A549 (cell line): ENCODE data around the gene BEAN1. TPM values are rescaled to one million over a fixed set of nuclear protein-coding genes. Genes with fewer than 3 reads are reported as not detected.

Experiments
- ATAC-seq, 2 experiments: fragments of 200-7000 bp in 1 of 2; fragments of >200 bp in 1 of 2; cut with Nextera tagmentation in 1 of 2; cut with Tn5 transposase in 1 of 2; 3 replicates each; pipeline versions ENCODE4 v1.8.0 to v1.9.1; 2018 to 2020; ENCODE audit warnings: mild to moderate bottlenecking in 1 of 2, moderate library complexity in 1 of 2
- CTCF ChIA-PET: fragments of 300-600 bp; sonication (Branson Sonifier 250); formaldehyde crosslinking; extraction: SDS; loops from one replicate; lab custom pipeline; 2021; ENCODE audit warnings: antibody characterized with exemption, inconsistent platforms; lab: Yijun Ruan, JAX
- POLR2A ChIA-PET: fragments of 350-600 bp; formaldehyde crosslinking; extraction: SDS; loops from one replicate; lab custom pipeline; 2021; ENCODE audit warnings: antibody characterized with exemption, inconsistent platforms; lab: Yijun Ruan, JAX
- DNase-seq, 2 experiments: peaks; one replicate each; pipeline versions ENCODE4 v3.0.0 to v3.0.0-alpha.2; 2011 to 2016; ENCODE audit warnings: low read depth in 1 of 2, low spot score in 1 of 2
- FAIRE-seq: peaks from 2 replicates; lab custom pipeline; 2011; peaks lifted over from hg19 to GRCh38; lab: Jason Lieb, UNC
- H3K27ac ChIP-seq, 2 experiments: fragments of >200 bp; sonication (Bioruptor Twin); formaldehyde crosslinking; 3 replicates each; pipeline ENCODE4 v1.5.1; 2016 to 2017
- H3K4me1 ChIP-seq: fragments of >200 bp; sonication (Bioruptor Twin); formaldehyde crosslinking; 3 replicates; pipeline ENCODE4 v1.6.1; 2016
- H3K4me2 ChIP-seq: fragments of >200 bp; sonication (Bioruptor Twin); formaldehyde crosslinking; 3 replicates; pipeline ENCODE4 v1.6.1; 2016
- H3K4me3 ChIP-seq: fragments of >200 bp; sonication (Bioruptor Twin); formaldehyde crosslinking; 3 replicates; pipeline ENCODE4 v1.5.1; 2016
- H3K9me3 ChIP-seq: fragments of >200 bp; sonication (Bioruptor Twin); formaldehyde crosslinking; 3 replicates; pipeline ENCODE4 v1.6.1; 2016
- ATOH8 ChIP-seq: fragments of 250-450 bp; sonication (Bioruptor Pico); IDR thresholded peaks from 2 replicates; pipeline ENCODE4 v1.5.0; 2020; ENCODE audit warnings: low read depth, mild to moderate bottlenecking, moderate library complexity
- BCL3 ChIP-seq: fragments of >200 bp; sonication (Bioruptor Twin); formaldehyde crosslinking; IDR thresholded peaks from 3 replicates; pipeline ENCODE4 v1.6.1; 2016
- CBX8 ChIP-seq: fragments of 200-600 bp; sonication (generic); IDR thresholded peaks from 2 replicates; pipeline ENCODE4 v1.6.1; 2016
- CEBPB ChIP-seq, 2 experiments: fragments of >200 bp in 1 of 2; sonication (Bioruptor Twin) in 1 of 2; formaldehyde crosslinking in 1 of 2; IDR thresholded peaks; 2 replicates each; pipeline ENCODE4 v1.6.1; 2012 to 2016
- EHF ChIP-seq: fragments of 250-450 bp; sonication (Bioruptor Pico); IDR thresholded peaks from 2 replicates; pipeline ENCODE4 v1.5.0; 2020; ENCODE audit warnings: mild to moderate bottlenecking
- FOSL2 ChIP-seq, 2 experiments: fragments of 450-650 bp in 1 of 2; fragments of >200 bp in 1 of 2; sonication (Bioruptor Twin) in 1 of 2; formaldehyde crosslinking; IDR thresholded peaks; 2 replicates each; pipeline versions ENCODE4 v1.5.0 to v1.6.1; 2016 to 2020; ENCODE audit warnings: mild to moderate bottlenecking in 1 of 2, moderate library complexity in 1 of 2
- GATA3 ChIP-seq: IDR thresholded peaks from 2 replicates; pipeline ENCODE4 v1.6.1; 2012; ENCODE audit warnings: borderline replicate concordance
- HDAC2 ChIP-seq: fragments of 200-600 bp; sonication (generic); IDR thresholded peaks from 2 replicates; pipeline ENCODE4 v1.6.1; 2016
- HOXA7 ChIP-seq: fragments of 250-450 bp; sonication (Bioruptor Pico); IDR thresholded peaks from 2 replicates; pipeline ENCODE4 v1.5.0; 2020; ENCODE audit warnings: mild to moderate bottlenecking, moderate library complexity
- HOXB5 ChIP-seq: fragments of 250-450 bp; sonication (Bioruptor Pico); IDR thresholded peaks from 2 replicates; pipeline ENCODE4 v1.5.0; 2020; ENCODE audit warnings: mild to moderate bottlenecking, moderate library complexity
- JUN ChIP-seq, 2 experiments: fragments of >200 bp; sonication (Bioruptor Twin); formaldehyde crosslinking; IDR thresholded peaks; 2 replicates in 1 of 2; 3 replicates in 1 of 2; pipeline ENCODE4 v1.6.1; 2016 to 2017
- JUNB ChIP-seq: fragments of >200 bp; sonication (Bioruptor Twin); formaldehyde crosslinking; IDR thresholded peaks from 2 replicates; pipeline ENCODE4 v1.6.1; 2016
- NFE2L2 ChIP-seq: fragments of 150-350 bp; conservative IDR thresholded peaks from 2 replicates; pipeline ENCODE4 v1.6.1; 2014; ENCODE audit warnings: low read length
- NPAS2 ChIP-seq: fragments of 250-450 bp; sonication (Bioruptor Pico); IDR thresholded peaks from 2 replicates; pipeline ENCODE4 v1.8.0; 2022; ENCODE audit warnings: mild to moderate bottlenecking, moderate library complexity, borderline replicate concordance
- PHF8 ChIP-seq: fragments of 200-600 bp; sonication (generic); IDR thresholded peaks from 2 replicates; pipeline ENCODE4 v1.6.1; 2016; ENCODE audit warnings: low read depth, mild to moderate bottlenecking, antibody characterized with exemption, moderate library complexity, borderline replicate concordance
- RAD21 ChIP-seq, 2 experiments: fragments of >200 bp in 1 of 2; sonication (Bioruptor Twin) in 1 of 2; formaldehyde crosslinking in 1 of 2; IDR thresholded peaks in 1 of 2; conservative IDR thresholded peaks in 1 of 2; 2 replicates in 1 of 2; 3 replicates in 1 of 2; pipeline ENCODE4 v1.6.1; 2012 to 2018; ENCODE audit warnings: inconsistent platforms in 1 of 2
- REST ChIP-seq: fragments of 200-600 bp; sonication (generic); IDR thresholded peaks from 2 replicates; pipeline ENCODE4 v1.6.1; 2016; ENCODE audit warnings: antibody characterized with exemption, mild to moderate bottlenecking, moderate library complexity
- RFX5 ChIP-seq: fragments of 450-650 bp; IDR thresholded peaks from 2 replicates; pipeline ENCODE4 v1.7.1; 2014; ENCODE audit warnings: antibody characterized with exemption, mild to moderate bottlenecking, moderate library complexity
- SREBF2 ChIP-seq: fragments of 450-650 bp; IDR thresholded peaks from 2 replicates; pipeline ENCODE4 v1.6.1; 2014; ENCODE audit warnings: mild to moderate bottlenecking, moderate library complexity
- ZC3H11A ChIP-seq: fragments of 450-650 bp; IDR thresholded peaks from 2 replicates; pipeline ENCODE4 v1.6.1; 2014; ENCODE audit warnings: antibody characterized with exemption, mild to moderate bottlenecking
- ZNF302 ChIP-seq: fragments of 250-450 bp; sonication (Bioruptor Pico); IDR thresholded peaks from 2 replicates; pipeline ENCODE4 v1.9.0; 2021; ENCODE audit warnings: inconsistent platforms, mild to moderate bottlenecking, moderate library complexity
- WGBS: methylation state at CpG from one replicate; pipeline ENCODE4 v1.1.6; 2017; ENCODE audit errors: missing lambda C conversion rate; 5-methylcytosine and 5-hydroxymethylcytosine counted together
- polyA plus RNA-seq, 4 experiments: library from polyadenylated mRNA; depleted of rRNA in 3 of 4; stranded (reverse); fragments of >200 nt; fragmentation: RNase III in 1 of 4; extraction: RNeasy Plus Mini Kit Qiagen cat#74134 plus additional on column Dnase treatment in 1 of 4; gene quantifications; 2 replicates in 3 of 4; 3 replicates in 1 of 4; pipeline ENCODE4 v1.2.3, GENCODE V29; 2011 to 2017
- TF ChIP-seq, protein P1 (sequence below): IDR thresholded peaks from 2 replicates; pipeline ENCODE4 v1.6.1; 2012
- TF ChIP-seq, protein P2 (sequence below): fragments of >200 bp; sonication (Bioruptor Twin); formaldehyde crosslinking; IDR thresholded peaks from 3 replicates; pipeline ENCODE4 v1.5.1; 2016
- TF ChIP-seq, protein P3 (sequence below): fragments of 450-650 bp; IDR thresholded peaks from 2 replicates; pipeline ENCODE4 v1.6.1; 2014; ENCODE audit warnings: antibody characterized with exemption

BEAN1 gene
- polyA plus RNA-seq, 2 of the 4 experiments (the other 2 are of a cell fraction): 0.98 to 1.7 TPM

DNA sequence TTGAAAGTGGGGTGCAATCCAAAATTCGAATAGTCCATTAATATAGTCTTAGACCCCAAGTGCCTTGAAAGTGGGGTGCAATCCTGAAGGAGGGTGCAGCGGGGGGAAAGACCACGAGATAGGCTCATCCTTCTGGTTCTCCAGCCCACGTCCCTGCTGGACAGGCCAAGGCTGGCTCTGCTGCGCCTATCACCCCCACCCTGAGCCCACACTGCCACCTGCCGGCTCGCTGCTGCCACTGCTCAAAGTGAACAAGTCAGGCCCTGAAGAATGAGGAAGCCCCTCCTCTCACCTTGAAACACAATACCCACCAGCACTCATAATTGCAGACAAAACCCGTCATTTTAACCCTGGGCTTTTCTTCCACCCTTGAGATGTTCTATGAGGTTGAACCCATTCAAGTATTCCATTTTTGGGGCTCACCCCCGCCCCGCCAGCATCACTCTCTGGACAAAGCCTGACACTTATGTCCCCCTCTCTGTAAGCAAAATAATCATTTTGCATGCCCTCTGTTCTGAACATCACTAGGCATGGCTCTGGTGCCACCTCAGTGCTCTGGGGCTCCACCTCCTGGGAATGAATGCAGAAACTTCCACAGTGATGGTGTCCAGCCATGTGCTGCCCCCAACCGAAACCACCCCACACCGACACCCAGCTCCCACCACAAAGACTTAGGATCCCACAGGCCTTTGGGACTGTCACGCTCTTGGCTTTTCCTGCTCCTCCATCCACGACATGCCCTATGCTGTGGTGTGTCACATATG, 56.8 kb downstream of the BEAN1 start (continued):
- TF ChIP-seq REST (no peak), FOSL2 (IDR thresholded peaks at IDR 0.05) (no peak), FOSL2 (CRISPR knock-in tag; IDR thresholded peaks at IDR 0.05) (no peak), HOXA7 (no peak), HOXB5 (CRISPR knock-in tag) (no peak), BCL3 (no peak), RAD21 (conservative IDR thresholded peaks at IDR 0.05 in 1 of 2, IDR thresholded peaks at IDR 0.05 in 1 of 2) (peak; percentile 91 to 93)
- TF ChIP-seq, protein P1, sequence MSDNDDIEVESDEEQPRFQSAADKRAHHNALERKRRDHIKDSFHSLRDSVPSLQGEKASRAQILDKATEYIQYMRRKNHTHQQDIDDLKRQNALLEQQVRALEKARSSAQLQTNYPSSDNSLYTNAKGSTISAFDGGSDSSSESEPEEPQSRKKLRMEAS: peak; percentile 35; the same call in 1 of the 2 replicates
- TF ChIP-seq, all 56 proteins: peak for 5

DNA sequence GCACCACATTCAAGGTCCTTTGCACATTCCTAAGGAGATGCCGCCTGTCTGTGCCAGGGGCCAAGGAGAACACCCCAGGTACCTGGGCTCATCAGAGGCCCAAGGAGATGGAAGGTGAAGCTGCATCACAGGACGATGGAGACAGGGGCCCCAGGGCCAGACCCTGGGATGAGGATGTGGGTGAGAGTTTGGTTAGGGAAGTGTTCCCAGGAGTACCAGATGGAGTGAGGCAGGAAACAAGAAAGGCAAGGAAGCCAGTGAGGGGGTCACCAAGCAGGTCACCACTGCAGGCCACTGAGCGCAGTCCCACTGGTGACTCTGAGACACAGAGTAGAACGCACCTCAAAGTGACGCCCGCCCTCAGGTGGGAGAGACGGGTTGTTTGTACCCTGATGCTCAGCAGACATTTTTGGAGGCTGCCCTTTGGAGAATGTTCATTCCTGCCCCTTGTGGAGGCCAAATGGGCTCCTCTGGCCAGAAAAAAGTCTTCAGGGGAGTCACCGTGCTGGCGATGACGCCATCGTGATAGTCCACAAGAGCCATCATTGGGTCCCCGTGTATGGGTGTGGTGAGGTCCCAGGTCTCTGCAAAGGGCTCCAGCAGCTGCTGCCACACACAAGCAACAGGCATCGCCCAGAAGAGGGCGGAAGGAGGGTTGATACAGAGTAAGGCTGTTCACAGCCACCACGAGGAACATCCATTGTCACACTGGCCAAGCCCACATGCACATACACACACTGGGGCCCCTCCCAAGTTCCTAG, 57.5 kb downstream of the BEAN1 start:
- H3K9me3 ChIP-seq: no peaks in the 10 kb centered on the region
- H3K27ac ChIP-seq: peak overlapping the region; percentile 64 to 79; a peak in 5 of 6 replicates
- ChIA-PET CTCF (interaction anchor here (0.6 to 15.7 kb wide), 11 partner anchors 8 to 944 kb away, joined by 3 to 185 read pairs (median 4); no protein-coding TSS in a partner anchor), POLR2A (no interaction called here)
- 79% methylated on average over 15 of the region's 15 CpGs for WGBS
- H3K4me2 ChIP-seq: no peak overlapping the region
- no peak for TF ChIP-seq HDAC2
- no peak for TF ChIP-seq CEBPB (IDR thresholded peaks at IDR 0.05)
- no peak for TF ChIP-seq EHF
- TF ChIP-seq NFE2L2: no peak
- no peak for TF ChIP-seq ZC3H11A
- TF ChIP-seq ZNF302 (CRISPR knock-in tag): no peak
- peak in 1 of 2 experiments; percentile 19 for DNase-seq
- peaks cover 21% of the 10 kb centered on the region for H3K4me1 ChIP-seq
- FAIRE-seq: no peak
- no peak overlapping the region for H3K4me3 ChIP-seq
- ATAC-seq: peak in 1 of 2 experiments; percentile 13; a peak in 1 of 6 replicates

DNA sequence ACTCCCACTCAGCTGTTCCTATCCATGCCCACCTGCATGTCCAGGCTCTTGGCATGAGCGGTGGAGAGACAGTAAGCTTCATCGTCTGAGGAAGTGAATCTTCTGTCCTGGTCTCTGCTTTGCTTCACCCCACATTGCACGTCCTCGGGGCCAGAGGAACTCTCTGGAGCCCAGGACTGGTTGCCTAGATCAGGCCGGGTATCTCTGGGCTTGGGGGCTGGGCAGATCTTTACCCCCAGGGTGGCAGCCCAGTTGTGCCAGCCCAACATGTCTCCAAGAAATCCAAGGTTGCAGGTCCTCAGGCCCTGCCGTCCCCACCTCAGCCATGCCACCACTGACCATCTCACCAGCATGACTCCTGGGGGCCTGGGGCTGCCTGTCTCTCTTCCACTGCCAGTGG, 58.3 kb downstream of the BEAN1 start:
- POLR2A ChIA-PET: no interaction called here
- ATAC-seq (no peak), FAIRE-seq (no peak), DNase-seq (no peak)
- Histone ChIP-seq H3K4me2 (no peak overlapping the region), H3K4me3 (no peak overlapping the region), H3K9me3 (no peaks in the 10 kb centered on the region), H3K27ac (peak overlapping the region; percentile 64 to 79; a peak in 4 of 6 replicates), H3K4me1 (peaks cover 21% of the 10 kb centered on the region)
- 94% methylated on average over 6 of the region's 6 CpGs for WGBS
- CTCF ChIA-PET: interaction anchor here (0.9 to 15.7 kb wide), 6 partner anchors 9 to 132 kb away, joined by 3 to 185 read pairs (median 4); no protein-coding TSS in a partner anchor
- TF ChIP-seq, protein P2, sequence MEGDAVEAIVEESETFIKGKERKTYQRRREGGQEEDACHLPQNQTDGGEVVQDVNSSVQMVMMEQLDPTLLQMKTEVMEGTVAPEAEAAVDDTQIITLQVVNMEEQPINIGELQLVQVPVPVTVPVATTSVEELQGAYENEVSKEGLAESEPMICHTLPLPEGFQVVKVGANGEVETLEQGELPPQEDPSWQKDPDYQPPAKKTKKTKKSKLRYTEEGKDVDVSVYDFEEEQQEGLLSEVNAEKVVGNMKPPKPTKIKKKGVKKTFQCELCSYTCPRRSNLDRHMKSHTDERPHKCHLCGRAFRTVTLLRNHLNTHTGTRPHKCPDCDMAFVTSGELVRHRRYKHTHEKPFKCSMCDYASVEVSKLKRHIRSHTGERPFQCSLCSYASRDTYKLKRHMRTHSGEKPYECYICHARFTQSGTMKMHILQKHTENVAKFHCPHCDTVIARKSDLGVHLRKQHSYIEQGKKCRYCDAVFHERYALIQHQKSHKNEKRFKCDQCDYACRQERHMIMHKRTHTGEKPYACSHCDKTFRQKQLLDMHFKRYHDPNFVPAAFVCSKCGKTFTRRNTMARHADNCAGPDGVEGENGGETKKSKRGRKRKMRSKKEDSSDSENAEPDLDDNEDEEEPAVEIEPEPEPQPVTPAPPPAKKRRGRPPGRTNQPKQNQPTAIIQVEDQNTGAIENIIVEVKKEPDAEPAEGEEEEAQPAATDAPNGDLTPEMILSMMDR: no peak
- TF ChIP-seq, protein P3, sequence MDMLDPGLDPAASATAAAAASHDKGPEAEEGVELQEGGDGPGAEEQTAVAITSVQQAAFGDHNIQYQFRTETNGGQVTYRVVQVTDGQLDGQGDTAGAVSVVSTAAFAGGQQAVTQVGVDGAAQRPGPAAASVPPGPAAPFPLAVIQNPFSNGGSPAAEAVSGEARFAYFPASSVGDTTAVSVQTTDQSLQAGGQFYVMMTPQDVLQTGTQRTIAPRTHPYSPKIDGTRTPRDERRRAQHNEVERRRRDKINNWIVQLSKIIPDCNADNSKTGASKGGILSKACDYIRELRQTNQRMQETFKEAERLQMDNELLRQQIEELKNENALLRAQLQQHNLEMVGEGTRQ: no peak
- no peak for TF ChIP-seq CBX8
- TF ChIP-seq NPAS2 (CRISPR knock-in tag): no peak
- no peak for TF ChIP-seq FOSL2 (IDR thresholded peaks at IDR 0.05)
- no peak for TF ChIP-seq FOSL2 (CRISPR knock-in tag; IDR thresholded peaks at IDR 0.05)
- no peak for TF ChIP-seq SREBF2
- no peak for TF ChIP-seq JUN (IDR thresholded peaks at IDR 0.05)
- no peak for TF ChIP-seq JUNB
- TF ChIP-seq ATOH8 (CRISPR knock-in tag): no peak
- TF ChIP-seq GATA3: no peak
- no peak for TF ChIP-seq PHF8
- no peak for TF ChIP-seq ZNF302 (CRISPR knock-in tag)
- TF ChIP-seq RFX5: no peak
